ENCODE data around the gene GNAO1.

DNA sequence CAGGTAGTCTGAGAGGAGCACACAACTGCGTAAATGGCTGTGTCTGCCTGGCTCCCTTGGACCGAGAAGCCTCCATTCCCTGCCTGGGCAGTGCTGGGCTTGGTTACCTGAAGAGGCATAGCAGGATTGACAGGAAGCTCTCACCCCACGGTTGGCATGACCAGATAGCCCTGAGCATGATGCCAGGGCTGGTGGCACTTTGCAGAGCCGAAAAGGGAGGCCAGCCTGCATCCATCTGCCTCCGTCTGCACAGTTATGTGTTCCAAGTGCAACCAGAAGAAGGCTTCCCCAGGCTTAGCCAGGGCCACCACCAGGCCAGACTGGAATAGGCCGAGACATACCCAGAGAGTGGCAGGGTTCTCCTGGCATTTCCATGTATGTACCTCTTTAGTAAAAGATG, 36.6 kb downstream of the GNAO1 start:
- TF ChIP-seq ARNT (IDR thresholded peaks at IDR 0.05): no peak
- no peak for TF ChIP-seq FOXM1 (IDR thresholded peaks at IDR 0.05; ENCODE audit: borderline replicate concordance)
- no peak for TF ChIP-seq BHLHE40 (IDR thresholded peaks at IDR 0.05; ENCODE audit: borderline replicate concordance)
- TF ChIP-seq ELF4 (IDR thresholded peaks at IDR 0.05): no peak
- TF ChIP-seq L3MBTL2 (conservative IDR thresholded peaks at IDR 0.05): no peak
- TF ChIP-seq SUZ12 (IDR thresholded peaks at IDR 0.05): no peak
- no peak for TF ChIP-seq FOXK2 (IDR thresholded peaks at IDR 0.05)
- TF ChIP-seq ZNF384 (IDR thresholded peaks at IDR 0.05): no peak
